Measurements from ENCODE around the gene FANK1.
A peak's percentile ranks its signal among the peaks of the same experiment; 100 is the strongest.

The FANK1 gene

GRCh38 chr10:125982260-125982948 is 86.0 kb downstream of the FANK1 start:
- Mint-ChIP-seq H3K4me1 (no peaks in the 10 kb centered on the region), H3K36me3 (ENCODE audit: low read depth) (no peaks in the 10 kb centered on the region), H3K9me3 (no peaks in the 10 kb centered on the region), H3K27me3 (no peaks in the 10 kb centered on the region), H3K4me3 (no peak overlapping the region), H3K27ac (no peak overlapping the region)
- DNase-seq (peak; percentile 16), ATAC-seq (peak; percentile 40)

GRCh38 chr10:125983161-125983560 is 86.8 kb downstream of the FANK1 start:
- ATAC-seq (no peak), DNase-seq (no peak)
- H3K36me3 Mint-ChIP-seq (ENCODE audit: low read depth): no peaks in the 10 kb centered on the region
- H3K4me1 Mint-ChIP-seq: no peaks in the 10 kb centered on the region
- no peak overlapping the region for H3K4me3 Mint-ChIP-seq
- H3K27ac Mint-ChIP-seq: no peak overlapping the region
- H3K9me3 Mint-ChIP-seq: no peaks in the 10 kb centered on the region
- H3K27me3 Mint-ChIP-seq: no peaks in the 10 kb centered on the region

- no peaks in the 10 kb centered on the region for H3K27me3 Mint-ChIP-seq
- H3K36me3 Mint-ChIP-seq (ENCODE audit: low read depth): no peaks in the 10 kb centered on the region
- no peaks in the 10 kb centered on the region for H3K4me1 Mint-ChIP-seq
- H3K4me3 Mint-ChIP-seq: no peak overlapping the region
- no peak for ATAC-seq
- no peaks in the 10 kb centered on the region for H3K9me3 Mint-ChIP-seq
- DNase-seq: no peak
- no peak overlapping the region for H3K27ac Mint-ChIP-seq
These were observed 87.3 kb downstream of the FANK1 start for GRCh38 chr10:125983656-125984055.

- Mint-ChIP-seq H3K27me3 (no peaks in the 10 kb centered on the region), H3K4me3 (no peak overlapping the region), H3K27ac (no peak overlapping the region), H3K4me1 (no peaks in the 10 kb centered on the region), H3K9me3 (no peaks in the 10 kb centered on the region), H3K36me3 (ENCODE audit: low read depth) (no peaks in the 10 kb centered on the region)
- DNase-seq: no peak
- ATAC-seq: no peak
These were observed 88.0 kb downstream of the FANK1 start for GRCh38 chr10:125984346-125984745.

- H3K27me3 Mint-ChIP-seq: no peaks in the 10 kb centered on the region
- ATAC-seq (no peak), DNase-seq (no peak)
- H3K36me3 Mint-ChIP-seq (ENCODE audit: low read depth): no peaks in the 10 kb centered on the region
- no peaks in the 10 kb centered on the region for H3K4me1 Mint-ChIP-seq
- H3K27ac Mint-ChIP-seq: no peak overlapping the region
- H3K4me3 Mint-ChIP-seq: no peak overlapping the region
- no peaks in the 10 kb centered on the region for H3K9me3 Mint-ChIP-seq
These were observed 88.6 kb downstream of the FANK1 start for GRCh38 chr10:125984865-125985495.

GRCh38 chr10:125985557-125986240 is 89.3 kb downstream of the FANK1 start:
- DNase-seq (no peak), ATAC-seq (no peak)
- H3K27ac Mint-ChIP-seq: no peak overlapping the region
- H3K9me3 Mint-ChIP-seq: no peaks in the 10 kb centered on the region
- no peaks in the 10 kb centered on the region for H3K36me3 Mint-ChIP-seq (ENCODE audit: low read depth)
- no peak overlapping the region for H3K4me3 Mint-ChIP-seq
- H3K4me1 Mint-ChIP-seq: no peaks in the 10 kb centered on the region
- no peaks in the 10 kb centered on the region for H3K27me3 Mint-ChIP-seq

GRCh38 chr10:125989791-125990190 is 93.4 kb downstream of the FANK1 start:
- no peaks in the 10 kb centered on the region for H3K4me1 Mint-ChIP-seq
- no peaks in the 10 kb centered on the region for H3K36me3 Mint-ChIP-seq (ENCODE audit: low read depth)
- H3K4me3 Mint-ChIP-seq: no peak overlapping the region
- no peak for ATAC-seq
- no peak for DNase-seq
- H3K27ac Mint-ChIP-seq: no peak overlapping the region
- H3K9me3 Mint-ChIP-seq: no peaks in the 10 kb centered on the region
- H3K27me3 Mint-ChIP-seq: no peaks in the 10 kb centered on the region

- no peaks in the 10 kb centered on the region for H3K4me1 Mint-ChIP-seq
- H3K36me3 Mint-ChIP-seq (ENCODE audit: low read depth): no peaks in the 10 kb centered on the region
- DNase-seq: no peak
- ATAC-seq: no peak
- no peak overlapping the region for H3K27ac Mint-ChIP-seq
- no peaks in the 10 kb centered on the region for H3K27me3 Mint-ChIP-seq
- no peak overlapping the region for H3K4me3 Mint-ChIP-seq
- no peaks in the 10 kb centered on the region for H3K9me3 Mint-ChIP-seq
These were observed 94.6 kb downstream of the FANK1 start for GRCh38 chr10:125990974-125991373.

- Mint-ChIP-seq H3K4me1 (no peaks in the 10 kb centered on the region), H3K27me3 (no peaks in the 10 kb centered on the region), H3K9me3 (no peaks in the 10 kb centered on the region), H3K36me3 (ENCODE audit: low read depth) (no peaks in the 10 kb centered on the region), H3K4me3 (no peak overlapping the region), H3K27ac (no peak overlapping the region)
- DNase-seq (no peak), ATAC-seq (no peak)
These were observed 95.0 kb downstream of the FANK1 start for GRCh38 chr10:125991392-125991791.

GRCh38 chr10:125992254-125992653 is 95.9 kb downstream of the FANK1 start:
- Mint-ChIP-seq H3K4me1 (no peaks in the 10 kb centered on the region), H3K36me3 (ENCODE audit: low read depth) (no peaks in the 10 kb centered on the region), H3K27ac (no peak overlapping the region), H3K4me3 (no peak overlapping the region), H3K9me3 (no peaks in the 10 kb centered on the region), H3K27me3 (peaks cover under 1% of the 10 kb centered on the region)
- DNase-seq (no peak), ATAC-seq (no peak)

- H3K27me3 Mint-ChIP-seq: peaks cover 2% of the 10 kb centered on the region
These were observed 98.2 kb downstream of the FANK1 start for GRCh38 chr10:125994601-125995000.

GRCh38 chr10:125995726-125996304 is 99.5 kb downstream of the FANK1 start:
- Mint-ChIP-seq H3K27ac (no peak overlapping the region), H3K27me3 (peaks cover 2% of the 10 kb centered on the region), H3K36me3 (ENCODE audit: low read depth) (no peaks in the 10 kb centered on the region), H3K4me3 (no peak overlapping the region), H3K4me1 (no peaks in the 10 kb centered on the region), H3K9me3 (no peaks in the 10 kb centered on the region)
- ATAC-seq: no peak
- no peak for DNase-seq

More at GRCh38 chr10:125994601-125995000, 98.2 kb downstream of the FANK1 start:
- Mint-ChIP-seq H3K4me3 (no peak overlapping the region), H3K27ac (no peak overlapping the region), H3K36me3 (ENCODE audit: low read depth) (no peaks in the 10 kb centered on the region), H3K9me3 (no peaks in the 10 kb centered on the region), H3K4me1 (no peaks in the 10 kb centered on the region)
- no peak for ATAC-seq
- DNase-seq: no peak

GRCh38 chr10:125997586-125997985 is 101.2 kb downstream of the FANK1 start:
- DNase-seq (no peak), ATAC-seq (no peak)
- Mint-ChIP-seq H3K27ac (no peak overlapping the region), H3K4me1 (no peaks in the 10 kb centered on the region), H3K36me3 (ENCODE audit: low read depth) (no peaks in the 10 kb centered on the region), H3K27me3 (peaks cover 2% of the 10 kb centered on the region), H3K9me3 (no peaks in the 10 kb centered on the region), H3K4me3 (no peak overlapping the region)

- Mint-ChIP-seq H3K36me3 (ENCODE audit: low read depth) (no peaks in the 10 kb centered on the region), H3K27ac (no peak overlapping the region), H3K9me3 (no peaks in the 10 kb centered on the region), H3K4me3 (no peak overlapping the region), H3K4me1 (no peaks in the 10 kb centered on the region), H3K27me3 (peaks cover 2% of the 10 kb centered on the region)
- DNase-seq (no peak), ATAC-seq (no peak)
These were observed 103.3 kb downstream of the FANK1 start for GRCh38 chr10:125999694-126000093.

- ATAC-seq (no peak), DNase-seq (no peak)
- no peak overlapping the region for H3K27ac Mint-ChIP-seq
These were observed 105.2 kb downstream of the FANK1 start for GRCh38 chr10:126001576-126001975.

More at GRCh38 chr10:126001576-126001975, 105.2 kb downstream of the FANK1 start:
- H3K36me3 Mint-ChIP-seq (ENCODE audit: low read depth): no peaks in the 10 kb centered on the region
- no peaks in the 10 kb centered on the region for H3K4me1 Mint-ChIP-seq
- H3K9me3 Mint-ChIP-seq: no peaks in the 10 kb centered on the region
- no peak overlapping the region for H3K4me3 Mint-ChIP-seq
- peaks cover 2% of the 10 kb centered on the region for H3K27me3 Mint-ChIP-seq

Measured in activated naive CD8-positive, alpha-beta T cell treated with anti-CD3 and anti-CD28 coated beads, Interleukin-2, amount 50 U/mL, for 24 hours (primary cell).